HL-60 (cell line): ENCODE measurements around the gene CTNNA3.

Experiments used
- DNase-seq, 2 experiments: peaks; one replicate each; pipeline ENCODE4 v3.0.0-alpha.2; 2010 to 2020; ENCODE audit warnings: low read depth in 1 of 2, low spot score in 1 of 2
- H3K27ac ChIP-seq: fragments of 250-450 bp; sonication (Bioruptor Pico); replicated peaks from 2 replicates; pipeline ENCODE4 v1.5.1; 2020; ENCODE audit warnings: mild to moderate bottlenecking, moderate library complexity
- H3K27me3 ChIP-seq: fragments of 250-450 bp; sonication (Bioruptor Pico); 2 replicates; pipeline ENCODE4 v1.5.1; 2021; ENCODE audit warnings: mild to moderate bottlenecking, moderate library complexity; ENCODE audit not compliant: insufficient read depth, poor library complexity, severe bottlenecking
- H3K4me3 ChIP-seq: replicated peaks from 2 replicates; pipeline ENCODE4 v1.5.1; 2011; ENCODE audit warnings: mild to moderate bottlenecking, control low read depth, low read length; ENCODE audit not compliant: insufficient read depth
- CTCF ChIP-seq: IDR thresholded peaks from one replicate; pipeline ENCODE4 v1.5.1; 2011; ENCODE audit warnings: low read length, control low read depth, inconsistent platforms; ENCODE audit not compliant: insufficient read depth
- GABPA ChIP-seq: IDR thresholded peaks from 2 replicates; pipeline ENCODE4 v1.6.1; 2012; ENCODE audit warnings: low read depth
- POLR2AphosphoS5 ChIP-seq: IDR thresholded peaks from 2 replicates; pipeline ENCODE4 v1.6.1; 2012; ENCODE audit warnings: low read depth
- REST ChIP-seq: IDR thresholded peaks from 2 replicates; pipeline ENCODE4 v1.6.1; 2012; ENCODE audit warnings: low read depth; ENCODE audit not compliant: insufficient replicate concordance
- SPI1 ChIP-seq: IDR thresholded peaks from 2 replicates; pipeline ENCODE4 v1.6.1; 2012; ENCODE audit warnings: low read depth, mild to moderate bottlenecking, borderline replicate concordance

Gene CTNNA3

GRCh38 chr10:66958466-66958865, 737.5 kb downstream of the CTNNA3 start:
- Histone ChIP-seq H3K4me3 (no peak overlapping the region), H3K27ac (no peak overlapping the region), H3K27me3 (no peaks in the 10 kb centered on the region)
- TF ChIP-seq SPI1 = no peak
- no peak for TF ChIP-seq GABPA
- TF ChIP-seq POLR2AphosphoS5 = no peak
- TF ChIP-seq REST = no peak
- TF ChIP-seq CTCF = no peak
- DNase-seq = no peak

DNA sequence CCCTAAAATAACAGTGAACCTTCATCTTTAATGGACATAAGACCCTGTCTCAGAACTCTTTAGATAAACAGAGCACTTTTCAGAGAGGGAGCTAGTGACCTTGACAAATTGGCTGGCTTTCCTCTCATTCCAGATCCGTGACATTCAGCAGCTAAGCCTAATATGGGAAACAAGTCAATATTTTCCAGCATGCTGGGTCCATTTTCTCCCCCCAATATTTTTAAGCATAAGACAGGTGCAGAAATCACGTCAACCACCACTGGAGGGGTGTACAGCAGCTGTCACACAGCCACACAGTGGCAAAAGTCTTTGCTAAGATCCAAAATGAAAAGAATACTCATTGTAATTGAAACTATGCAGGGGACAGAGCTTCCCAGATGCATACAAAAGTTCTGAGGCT, 744.1 kb downstream of the CTNNA3 start:
- no peak for DNase-seq
- TF ChIP-seq CTCF (no peak), POLR2AphosphoS5 (no peak), REST (no peak), SPI1 (no peak), GABPA (no peak)
- no peak overlapping the region for H3K4me3 ChIP-seq
- no peaks in the 10 kb centered on the region for H3K27me3 ChIP-seq
- no peak overlapping the region for H3K27ac ChIP-seq

GRCh38 chr10:66943590-66943989, 752.4 kb downstream of the CTNNA3 start:
- H3K27ac ChIP-seq = no peak overlapping the region
- H3K4me3 ChIP-seq = no peak overlapping the region
- DNase-seq = no peak
- no peak for TF ChIP-seq SPI1
- TF ChIP-seq GABPA = no peak
- no peak for TF ChIP-seq REST
- no peak for TF ChIP-seq POLR2AphosphoS5
- TF ChIP-seq CTCF = no peak
- H3K27me3 ChIP-seq = no peaks in the 10 kb centered on the region
